ENCODE results near the gene LRMDA. TPM values are rescaled to one million over a fixed set of nuclear protein-coding genes. Genes with fewer than 3 reads are reported as not detected.

Gene LRMDA
- total and polyA plus RNA-seq, 2 of the 13 experiments (the other 11 are each of a cell fraction or from before 2014, with no cell fraction given): 13.4 to 22.0 TPM

- H3K27me3 ChIP-seq (ENCODE audit: control insufficient read depth in 1 of 2, insufficient read depth in 2 of 2, low read length in 2 of 2): no peaks in the 10 kb centered on the region; a peak in 1 of 5 replicates
- H3K79me2 ChIP-seq (ENCODE audit: insufficient read depth, low read length): no peaks in the 10 kb centered on the region
- H3K9ac ChIP-seq (ENCODE audit: insufficient read depth, low read depth, low read length): no peak overlapping the region
- H3K36me3 ChIP-seq (replicated peaks in 1 of 2; ENCODE audit: control insufficient read depth in 1 of 2, insufficient read depth in 2 of 2, low read length in 2 of 2): no peaks in the 10 kb centered on the region
- no peaks in the 10 kb centered on the region for H4K20me1 ChIP-seq (ENCODE audit: insufficient read depth, low read length)
- BruUV-seq (replicated peaks): no TSS peak
- H3K4me3 ChIP-seq (replicated peaks in 1 of 3; ENCODE audit: insufficient read depth in 1 of 3, low read depth in 2 of 3, low read length in 3 of 3): no peak overlapping the region
- in situ Hi-C loops (cut with HindIII; ENCODE audit: extremely low pct_ligation_motif_present, low pct_unique_long_range_greater_than_20kb): no loop called here
- intact Hi-C loops (cut with micrococcal nuclease; ENCODE audit: unreplicated experiment): no loop called here
- peaks cover 29% of the 10 kb centered on the region for H3K4me1 ChIP-seq (ENCODE audit: insufficient read depth, low read length)
- no peak for ATAC-seq
- no peak overlapping the region for H3K27ac ChIP-seq (ENCODE audit: extremely low read length, insufficient read depth, low read length)
- no peak for DNase-seq (ENCODE audit: low spot score)
- CTCF ChIA-PET (ENCODE audit: low intra/inter-chr PET ratio, low total read pairs): no interaction called here
- no peak overlapping the region for H3K4me2 ChIP-seq (ENCODE audit: low read depth, low read length)
- H2AFZ ChIP-seq (ENCODE audit: low read length): no peak overlapping the region
- POLR2A ChIA-PET: no interaction called here
- no peaks in the 10 kb centered on the region for H3K9me3 ChIP-seq (ENCODE audit: low read length)
- FAIRE-seq: no peak
- TF ChIP-seq ETS1 (CRISPR knock-in tag; IDR thresholded peaks at IDR 0.05): no peak
- TF ChIP-seq ATF7 (IDR thresholded peaks at IDR 0.05): peak; percentile 78
- TF ChIP-seq ATF7 (CRISPR knock-in tag; IDR thresholded peaks at IDR 0.05): no peak
- no peak for TF ChIP-seq ZNF83 (CRISPR knock-in tag; IDR thresholded peaks at IDR 0.05; ENCODE audit: borderline replicate concordance)
- no peak for TF ChIP-seq MAZ (IDR thresholded peaks at IDR 0.05; ENCODE audit: borderline replicate concordance, low read depth, low read length)
- no peak for TF ChIP-seq MAZ (CRISPR knock-in tag; IDR thresholded peaks at IDR 0.05; ENCODE audit: low read depth)
- no peak for TF ChIP-seq HMGXB4 (CRISPR knock-in tag; IDR thresholded peaks at IDR 0.05; ENCODE audit: borderline replicate concordance in 1 of 2, low read depth in 1 of 2)
- 94% methylated on average over 1 of the region's 1 CpG for WGBS (ENCODE audit: low lambda C conversion rate)
Measured at GRCh38 chr10:75414527-75414926, 16.9 kb upstream of the LRMDA start.

Data from HepG2 (cell line).